Measurements from ENCODE around the gene CAMK2N1. TPM values are rescaled to one million over a fixed set of nuclear protein-coding genes. Genes with fewer than 3 reads are reported as not detected.

The CAMK2N1 gene
- total RNA-seq, 1 donor: 0.73 TPM

DNA sequence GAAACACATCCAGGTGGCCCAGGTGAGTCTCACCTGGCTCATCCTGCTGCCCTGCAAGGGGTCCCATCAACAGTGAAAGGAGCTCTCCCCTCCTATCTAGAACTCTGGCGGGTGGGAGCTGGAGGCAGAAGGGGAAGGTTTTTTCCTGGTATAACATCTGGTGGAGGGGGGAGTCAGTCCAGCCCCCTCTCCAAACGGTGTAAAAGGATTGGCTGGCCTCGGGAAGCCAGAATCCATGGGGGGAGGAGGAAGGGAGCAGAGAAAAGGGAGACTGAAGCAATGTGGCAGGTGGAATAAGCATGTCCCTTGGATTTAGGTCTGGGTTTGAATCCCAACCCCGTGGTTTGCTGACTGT lies 1.2 kb upstream of the CAMK2N1 start:
- Histone ChIP-seq H3K9me3 (ENCODE audit: low read depth, low read length) (no peaks in the 10 kb centered on the region), H3K4me3 (ENCODE audit: low read length) (no peak overlapping the region), H3K27me3 (ENCODE audit: insufficient read depth, low read length) (peaks cover 55% of the 10 kb centered on the region), H3K4me1 (ENCODE audit: insufficient read depth, low read length) (peaks cover 16% of the 10 kb centered on the region)

DNA sequence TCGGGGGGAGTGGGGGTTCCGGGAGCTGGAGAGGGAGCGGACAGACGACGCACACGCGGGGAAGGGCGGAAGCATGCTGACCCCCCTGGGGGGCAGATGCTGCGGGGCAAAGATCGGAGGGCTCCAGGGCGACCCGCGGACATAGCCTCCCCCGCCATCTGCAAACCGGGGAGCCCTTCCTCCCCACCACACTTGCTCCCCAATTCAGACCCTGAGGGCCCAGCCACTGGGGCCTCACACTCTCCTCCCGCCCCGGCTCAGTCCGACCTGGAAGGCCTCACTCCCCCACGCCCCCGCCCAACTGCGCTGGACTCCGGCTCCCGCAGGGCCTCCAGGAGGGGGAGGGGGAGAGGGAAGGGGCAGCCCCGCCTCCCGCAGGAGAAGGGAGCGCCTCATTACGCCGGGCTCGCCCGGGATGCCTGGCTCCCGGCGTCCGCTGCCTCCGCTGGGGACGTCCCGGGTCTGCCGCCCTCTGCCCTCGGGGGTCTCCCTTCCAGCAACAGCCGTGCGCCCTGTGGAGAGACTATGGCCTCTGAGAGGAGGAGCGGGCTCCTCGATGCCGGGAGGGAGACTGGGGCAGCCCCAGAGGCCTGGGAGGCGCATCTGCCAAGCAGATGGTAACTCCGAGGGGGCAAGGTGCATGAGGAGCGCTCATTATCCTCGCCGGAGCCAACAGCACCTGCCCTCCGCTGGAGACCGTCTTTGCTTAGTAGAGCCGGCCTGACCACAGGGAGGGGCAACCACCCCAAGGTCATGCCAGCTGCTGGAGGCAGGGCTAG lies 636 bp upstream of the CAMK2N1 start:
- H3K27me3 ChIP-seq (ENCODE audit: insufficient read depth, low read length): peaks cover 60% of the 10 kb centered on the region
- no peaks in the 10 kb centered on the region for H3K9me3 ChIP-seq (ENCODE audit: low read depth, low read length)
- H3K4me3 ChIP-seq (ENCODE audit: low read length): no peak overlapping the region
- peaks cover 16% of the 10 kb centered on the region for H3K4me1 ChIP-seq (ENCODE audit: insufficient read depth, low read length)

DNA sequence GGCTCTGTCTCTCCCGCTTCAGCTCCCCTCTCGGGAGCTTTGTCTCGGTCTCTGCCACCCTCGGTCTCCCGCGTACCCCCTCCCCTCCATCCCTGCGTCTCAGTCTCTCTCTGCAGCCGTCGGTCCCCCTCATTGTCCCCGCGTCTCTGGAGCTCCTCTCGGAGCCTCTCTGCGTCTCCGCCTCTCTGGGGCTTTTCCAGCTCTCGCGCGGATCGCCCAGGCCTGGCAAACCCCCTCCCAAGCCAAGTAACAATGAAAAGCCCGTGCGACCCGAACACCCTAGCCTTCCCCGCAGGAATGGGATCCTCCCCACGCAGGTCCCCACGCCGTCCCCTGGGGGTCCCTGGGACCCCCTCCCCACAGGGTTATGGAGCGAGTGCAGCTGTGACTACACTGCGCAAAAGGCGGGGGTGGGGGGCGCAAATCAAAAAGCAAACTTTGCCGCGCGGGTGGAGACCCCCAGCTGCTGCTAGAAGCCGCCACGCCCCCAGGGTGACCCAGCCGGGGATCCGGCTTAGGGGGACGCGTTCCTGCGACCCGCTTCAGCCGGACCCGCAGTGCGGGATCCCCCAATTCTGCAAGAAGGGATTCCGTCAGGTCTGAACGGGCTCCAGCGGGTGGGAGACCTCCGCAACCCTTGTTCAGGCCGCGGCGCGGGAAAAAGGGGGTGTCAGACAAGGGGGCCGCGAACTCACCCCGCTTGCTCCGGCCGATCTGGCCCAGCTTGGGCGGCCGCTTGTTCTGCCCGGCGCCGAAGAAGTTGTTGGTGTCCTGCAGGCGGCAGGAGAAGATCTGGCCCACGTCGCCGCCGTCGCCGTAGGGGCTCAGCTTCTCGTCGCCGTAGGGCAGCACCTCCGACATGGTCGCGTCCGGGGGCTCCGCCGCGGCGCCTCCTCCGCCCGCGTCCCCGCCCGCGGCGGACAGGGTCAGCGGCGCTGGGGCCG lies 1.2 kb downstream of the CAMK2N1 start:
- no peak overlapping the region for H3K4me3 ChIP-seq (ENCODE audit: low read length)
- no peaks in the 10 kb centered on the region for H3K9me3 ChIP-seq (ENCODE audit: low read depth, low read length)
- H3K27me3 ChIP-seq (ENCODE audit: insufficient read depth, low read length): peaks cover 69% of the 10 kb centered on the region
- peaks cover 16% of the 10 kb centered on the region for H3K4me1 ChIP-seq (ENCODE audit: insufficient read depth, low read length)

DNA sequence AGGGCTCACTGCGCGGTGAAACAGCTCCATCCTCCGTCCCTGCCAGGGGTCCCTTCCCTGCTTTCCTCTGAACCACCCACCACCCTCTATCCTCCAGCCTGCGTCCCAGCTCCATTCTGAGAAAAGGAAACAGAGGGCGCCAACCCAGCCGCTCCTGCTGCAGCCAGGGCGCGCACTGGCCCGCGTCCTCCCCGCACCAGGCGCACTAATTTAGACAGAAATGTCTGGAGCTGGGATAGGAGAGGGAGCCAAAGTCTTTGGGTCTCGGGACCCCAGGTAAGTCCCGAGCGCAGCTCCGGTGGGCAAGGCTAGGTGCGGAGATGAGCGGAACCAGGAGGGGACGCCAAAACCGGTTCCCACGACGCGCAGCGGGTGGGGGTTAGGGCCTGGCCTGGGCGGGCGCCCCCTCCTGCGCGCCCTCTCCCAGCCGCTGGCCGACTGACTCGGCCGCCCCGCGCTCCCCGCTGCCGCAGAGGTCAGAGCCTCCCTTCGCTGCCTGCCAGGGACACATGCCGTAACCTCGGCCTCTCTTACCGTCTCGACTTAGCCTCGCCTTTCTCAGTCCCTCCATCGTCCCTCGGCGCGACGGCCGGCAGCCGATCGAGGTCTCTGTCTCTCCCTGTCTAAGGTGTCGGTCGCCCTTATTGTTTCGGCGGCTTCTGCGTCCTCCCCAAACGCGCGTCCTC lies 2.0 kb downstream of the CAMK2N1 start:
- peaks cover 16% of the 10 kb centered on the region for H3K4me1 ChIP-seq (ENCODE audit: insufficient read depth, low read length)
- H3K4me3 ChIP-seq (ENCODE audit: low read length): no peak overlapping the region
- no peaks in the 10 kb centered on the region for H3K9me3 ChIP-seq (ENCODE audit: low read depth, low read length)
- peaks cover 74% of the 10 kb centered on the region for H3K27me3 ChIP-seq (ENCODE audit: insufficient read depth, low read length)

DNA sequence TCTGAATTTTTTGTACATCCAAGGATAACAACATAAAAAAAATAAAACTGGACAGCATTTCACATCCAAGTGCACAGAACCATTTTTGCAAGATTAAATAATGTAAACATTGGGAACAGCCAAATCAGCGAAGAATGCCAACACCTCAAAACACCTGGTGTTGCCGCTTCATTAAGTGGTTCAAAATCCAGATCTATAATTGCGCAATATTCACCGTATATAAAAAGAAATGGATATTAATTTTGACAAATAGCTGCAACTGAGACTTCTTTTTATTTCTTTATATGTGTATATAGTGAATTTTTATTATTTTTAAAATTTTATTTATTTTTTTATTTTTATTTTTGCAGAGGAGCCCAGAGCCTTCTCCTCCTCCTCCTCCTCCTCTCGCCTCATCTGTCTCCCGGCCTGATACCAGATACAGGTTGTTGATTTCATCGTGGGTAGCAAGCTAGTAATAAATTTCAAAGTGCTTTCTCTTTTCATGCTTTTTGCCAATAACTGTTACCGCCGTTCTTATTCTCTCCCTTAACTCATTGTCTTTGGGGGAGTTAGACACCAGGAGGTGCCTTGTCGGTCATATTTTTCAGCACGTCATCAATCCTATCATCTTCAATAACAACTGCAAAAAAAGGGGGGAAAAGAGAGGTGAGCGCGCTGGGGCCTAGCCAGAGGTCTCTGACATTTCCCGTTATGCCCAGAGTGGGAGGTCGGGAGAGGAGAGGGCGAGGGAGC lies 2.7 kb downstream of the CAMK2N1 start:
- H3K9me3 ChIP-seq (ENCODE audit: low read depth, low read length): no peaks in the 10 kb centered on the region
- peaks cover 16% of the 10 kb centered on the region for H3K4me1 ChIP-seq (ENCODE audit: insufficient read depth, low read length)
- peaks cover 71% of the 10 kb centered on the region for H3K27me3 ChIP-seq (ENCODE audit: insufficient read depth, low read length)
- no peak overlapping the region for H3K4me3 ChIP-seq (ENCODE audit: low read length)

DNA sequence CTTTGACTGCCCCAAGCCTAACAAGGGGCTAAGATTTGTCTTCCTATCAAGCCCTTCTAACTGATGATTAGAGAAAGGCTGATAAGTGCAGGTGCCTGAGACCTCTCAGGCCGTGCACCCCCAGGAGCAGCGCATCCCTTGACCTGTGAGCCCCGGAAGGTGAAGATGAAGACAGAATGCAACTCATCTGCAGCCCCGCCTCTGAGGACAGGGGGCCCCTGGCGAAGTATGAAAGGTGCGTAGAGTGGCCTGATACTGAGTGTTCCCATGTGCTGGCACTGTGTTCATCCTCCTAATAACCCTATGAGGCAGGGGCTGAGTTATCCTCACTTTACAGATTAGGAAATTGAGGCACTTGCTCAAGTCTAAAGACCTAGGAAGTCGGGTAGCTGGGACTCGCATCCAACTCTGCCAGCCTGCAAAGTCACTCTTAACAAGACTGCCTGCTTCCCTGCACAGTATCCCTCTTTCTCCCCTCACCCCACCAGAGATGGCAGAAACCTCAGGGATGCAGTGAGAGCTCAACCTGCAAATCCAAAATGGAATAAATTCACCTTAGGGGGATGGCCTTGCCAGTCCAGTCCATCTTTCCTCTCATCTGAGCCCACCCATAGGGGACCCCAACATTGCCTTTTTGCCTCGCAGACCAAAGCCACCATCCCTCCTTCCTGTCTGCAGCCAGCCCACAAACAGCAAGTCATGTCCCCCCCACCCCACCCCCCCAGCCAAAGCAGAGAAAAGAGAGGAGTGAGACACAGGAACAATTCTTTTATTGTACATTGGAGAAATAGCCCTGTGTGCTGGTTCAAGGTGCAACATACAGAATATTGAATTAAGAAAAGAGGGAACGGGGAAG lies 4.1 kb downstream of the CAMK2N1 start:
- H3K27me3 ChIP-seq (ENCODE audit: insufficient read depth, low read length): peaks cover 70% of the 10 kb centered on the region
- H3K4me1 ChIP-seq (ENCODE audit: insufficient read depth, low read length): peaks cover 16% of the 10 kb centered on the region
- H3K4me3 ChIP-seq (ENCODE audit: low read length): no peak overlapping the region
- H3K9me3 ChIP-seq (ENCODE audit: low read depth, low read length): no peaks in the 10 kb centered on the region

DNA sequence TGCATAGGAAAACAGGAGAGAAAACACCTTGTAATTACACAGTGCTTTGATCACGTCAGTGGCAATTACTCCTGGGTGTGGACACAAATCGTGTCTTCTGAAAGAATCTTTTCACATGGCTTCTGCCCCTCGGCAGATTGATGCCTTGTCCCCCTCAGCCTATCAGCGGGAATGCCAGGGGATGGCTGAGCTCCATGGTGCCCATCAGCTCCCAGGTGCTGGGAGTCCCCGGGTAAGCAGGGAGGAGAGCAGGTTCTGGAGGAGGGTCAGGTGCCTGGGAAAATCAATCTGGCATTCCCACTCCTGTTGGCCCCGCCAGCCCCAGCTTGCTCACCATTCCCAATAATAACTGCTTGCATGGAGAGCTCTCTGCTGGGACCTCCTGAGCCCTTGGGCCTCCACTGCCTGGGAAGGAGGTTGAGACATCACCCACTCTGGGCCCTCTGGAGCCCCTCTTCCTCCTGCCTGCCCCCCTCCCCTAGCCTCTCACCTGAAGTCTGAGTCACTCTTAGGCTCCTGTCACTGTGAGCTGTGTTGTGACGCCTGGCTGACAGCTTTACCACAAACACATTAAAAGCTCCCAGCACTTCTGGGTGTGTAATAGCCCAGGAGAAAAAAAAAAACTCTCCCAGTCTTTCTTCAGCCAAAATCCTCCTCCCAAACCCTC lies 4.9 kb downstream of the CAMK2N1 start:
- Histone ChIP-seq H3K27me3 (ENCODE audit: insufficient read depth, low read length) (peaks cover 76% of the 10 kb centered on the region), H3K4me1 (ENCODE audit: insufficient read depth, low read length) (peaks cover 16% of the 10 kb centered on the region), H3K4me3 (ENCODE audit: low read length) (no peak overlapping the region), H3K9me3 (ENCODE audit: low read depth, low read length) (no peaks in the 10 kb centered on the region)

DNA sequence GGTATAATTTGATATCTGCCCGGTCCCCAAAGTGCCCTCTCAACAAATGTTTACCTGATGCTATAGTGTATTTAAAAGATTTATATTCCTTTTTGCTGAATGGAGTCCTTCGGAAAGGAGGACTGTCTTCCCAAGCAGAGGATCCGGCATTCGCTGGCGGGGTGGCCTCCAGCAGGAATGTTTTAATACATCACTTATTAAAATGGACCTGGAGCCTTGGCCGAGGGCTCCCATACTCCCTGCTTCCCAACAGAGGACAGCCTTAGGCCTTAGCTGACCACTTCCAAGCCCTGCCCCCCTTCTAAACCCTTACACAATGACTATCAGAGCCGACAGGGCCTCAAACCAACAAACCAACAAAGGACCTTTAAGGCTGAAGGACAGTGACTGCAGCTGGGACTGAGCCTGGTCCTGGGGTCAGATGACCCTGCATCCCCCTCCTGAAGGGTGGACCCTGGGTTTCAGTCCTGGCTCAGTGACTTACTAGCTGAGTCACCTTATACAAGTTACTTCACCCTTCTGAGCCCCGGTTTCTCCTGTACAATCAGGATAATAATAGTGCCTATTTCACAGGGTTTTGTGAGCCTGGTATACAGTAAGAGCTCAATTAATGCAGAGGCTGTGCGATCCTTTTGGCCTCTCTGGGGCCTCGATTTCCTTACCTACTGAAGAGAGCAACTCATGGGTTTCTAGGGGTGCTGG lies 5.6 kb downstream of the CAMK2N1 start:
- H3K9me3 ChIP-seq (ENCODE audit: low read depth, low read length): no peaks in the 10 kb centered on the region
- H3K4me1 ChIP-seq (ENCODE audit: insufficient read depth, low read length): peaks cover 16% of the 10 kb centered on the region
- H3K27me3 ChIP-seq (ENCODE audit: insufficient read depth, low read length): peaks cover 82% of the 10 kb centered on the region
- H3K4me3 ChIP-seq (ENCODE audit: low read length): no peak overlapping the region

DNA sequence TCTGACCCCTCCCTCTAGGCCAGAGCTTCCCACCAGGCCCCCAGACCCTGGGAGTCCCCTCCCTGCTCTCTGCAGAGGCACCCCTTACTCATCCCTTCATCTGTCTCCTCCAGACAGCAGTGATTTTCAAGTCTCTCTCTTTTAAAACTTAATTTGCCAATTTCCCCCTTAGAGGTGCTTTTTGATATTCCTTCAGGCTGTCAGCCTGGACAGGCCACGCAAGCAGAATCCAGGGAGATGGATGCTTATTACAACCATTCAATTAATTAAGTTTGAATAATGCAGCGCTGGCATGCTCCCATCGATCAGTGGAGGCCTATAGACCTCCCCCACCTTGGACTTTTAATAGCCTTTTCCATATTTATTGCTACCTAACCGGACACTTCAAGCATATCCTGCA lies 6.2 kb downstream of the CAMK2N1 start:
- H3K4me3 ChIP-seq (ENCODE audit: low read length): no peak overlapping the region
- H3K27me3 ChIP-seq (ENCODE audit: insufficient read depth, low read length): peaks cover 81% of the 10 kb centered on the region
- peaks cover 13% of the 10 kb centered on the region for H3K4me1 ChIP-seq (ENCODE audit: insufficient read depth, low read length)
- H3K9me3 ChIP-seq (ENCODE audit: low read depth, low read length): no peaks in the 10 kb centered on the region

DNA sequence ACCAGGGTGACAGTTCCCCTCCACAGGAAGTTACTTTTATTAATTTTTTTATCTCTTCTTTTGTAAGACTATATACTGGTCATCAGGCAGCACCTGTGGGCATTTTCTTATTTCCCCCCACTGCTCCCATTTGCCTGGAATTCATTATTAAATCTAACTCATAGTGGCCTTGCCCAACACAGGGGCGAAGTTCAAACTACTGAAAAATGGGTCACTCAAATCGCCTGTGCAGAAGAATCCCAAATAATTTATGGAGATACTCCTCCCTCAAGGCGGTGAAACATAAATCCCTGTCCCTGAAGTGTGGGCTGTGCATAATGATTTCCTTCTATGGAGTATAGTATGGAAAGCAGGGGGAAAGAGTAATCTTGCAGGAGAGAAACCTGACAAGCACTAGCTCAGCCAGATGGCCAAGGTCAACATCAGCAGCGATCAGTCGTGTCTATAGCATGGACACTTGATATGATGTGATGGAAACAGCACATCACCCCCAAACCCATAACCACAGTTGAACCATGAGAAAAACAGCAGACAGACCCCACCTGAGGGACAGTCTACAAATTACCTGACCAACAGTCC lies 7.9 kb downstream of the CAMK2N1 start:
- Histone ChIP-seq H3K4me3 (ENCODE audit: low read length) (no peak overlapping the region), H3K4me1 (ENCODE audit: insufficient read depth, low read length) (no peaks in the 10 kb centered on the region), H3K9me3 (ENCODE audit: low read depth, low read length) (no peaks in the 10 kb centered on the region), H3K27me3 (ENCODE audit: insufficient read depth, low read length) (peaks cover 72% of the 10 kb centered on the region)

DNA sequence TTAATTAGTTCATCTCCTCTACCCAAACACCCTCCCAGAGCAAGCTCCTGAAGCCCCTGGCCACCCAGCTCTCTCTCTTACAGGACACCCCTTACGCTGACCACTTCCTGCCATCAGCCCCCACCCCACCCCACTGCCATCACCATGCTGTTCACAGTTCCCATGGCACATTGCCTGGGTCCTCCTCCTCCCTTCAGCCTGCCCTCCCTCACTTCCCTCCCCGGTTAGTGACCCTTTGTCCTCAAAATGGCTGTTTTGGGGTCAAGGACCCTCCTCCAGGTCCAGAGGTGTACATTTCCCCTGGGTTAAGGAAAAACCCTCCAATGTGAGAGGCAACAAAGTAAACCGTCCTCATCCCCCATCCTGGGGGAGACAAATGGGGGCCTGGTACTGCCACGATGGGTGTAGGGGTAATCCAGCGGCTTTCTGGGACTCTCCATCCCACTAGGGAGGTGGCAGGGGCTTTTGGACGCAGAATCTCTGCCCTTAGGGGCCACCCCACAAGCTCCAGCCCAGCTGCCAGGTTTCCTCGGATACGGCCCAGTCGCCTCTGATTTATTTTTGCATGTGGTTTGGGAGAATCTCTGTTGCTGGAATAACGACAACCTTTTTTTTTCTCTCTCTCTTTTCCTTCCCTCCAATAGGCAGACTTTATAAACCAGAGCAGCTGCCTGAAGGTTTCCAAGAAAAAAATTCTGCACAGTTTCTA lies 8.5 kb downstream of the CAMK2N1 start:
- Histone ChIP-seq H3K4me1 (ENCODE audit: insufficient read depth, low read length) (no peaks in the 10 kb centered on the region), H3K4me3 (ENCODE audit: low read length) (no peak overlapping the region), H3K9me3 (ENCODE audit: low read depth, low read length) (no peaks in the 10 kb centered on the region), H3K27me3 (ENCODE audit: insufficient read depth, low read length) (peaks cover 69% of the 10 kb centered on the region)

DNA sequence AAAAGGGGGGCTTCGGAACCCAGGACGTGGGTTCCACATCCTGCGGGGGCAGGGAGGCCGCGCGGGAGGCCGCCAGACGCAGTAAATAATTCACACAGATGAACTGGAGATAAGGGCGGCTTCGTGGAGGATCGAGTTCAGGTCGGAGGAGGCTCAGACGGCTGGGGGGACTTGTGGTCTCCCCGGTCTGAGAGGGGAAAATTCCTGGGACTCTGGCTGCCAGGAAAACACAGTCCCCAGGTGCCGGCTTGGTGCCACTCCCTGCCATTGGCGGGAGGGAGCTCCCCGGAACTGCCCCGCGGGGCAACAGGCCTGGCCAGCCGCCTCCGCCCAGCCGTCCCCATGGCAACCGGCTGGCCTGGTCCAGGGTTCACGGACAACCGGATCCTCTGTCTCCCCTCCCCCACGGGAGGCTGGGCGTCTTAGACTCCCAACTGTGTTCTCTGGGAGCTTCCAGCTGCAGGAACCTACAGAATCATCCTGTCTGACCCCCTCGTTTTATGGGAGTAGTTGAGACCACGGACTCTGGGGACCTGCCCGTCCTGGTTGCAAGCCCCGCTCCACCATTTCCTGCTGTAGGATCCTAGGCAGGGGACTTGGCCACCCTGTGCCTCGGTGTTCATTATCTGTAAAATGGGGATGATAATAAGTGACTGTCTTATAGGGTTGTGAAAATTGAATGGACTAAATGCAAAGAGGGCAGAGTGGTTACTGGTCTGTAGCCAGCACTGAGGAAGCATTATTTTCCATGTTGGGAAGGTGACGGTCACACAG lies 9.6 kb downstream of the CAMK2N1 start:
- H3K9me3 ChIP-seq (ENCODE audit: low read depth, low read length): no peaks in the 10 kb centered on the region
- no peak overlapping the region for H3K4me3 ChIP-seq (ENCODE audit: low read length)
- no peaks in the 10 kb centered on the region for H3K4me1 ChIP-seq (ENCODE audit: insufficient read depth, low read length)
- H3K27me3 ChIP-seq (ENCODE audit: insufficient read depth, low read length): peaks cover 59% of the 10 kb centered on the region

Data from mononuclear cell (primary cell).